HTR-8/SVneo (cell line): Measurements from ENCODE around the gene PTX4.

ENCODE experiments used
- DNase-seq: peaks from one replicate; pipeline ENCODE4 v3.0.0; 2011; ENCODE audit warnings: low spot score, mixed read lengths; ENCODE audit not compliant: insufficient read length
- FAIRE-seq: peaks from 2 replicates; lab custom pipeline; 2011; peaks lifted over from hg19 to GRCh38; lab: Jason Lieb, UNC

The PTX4 gene

GRCh38 chr16:1465567-1465915 lies 23.2 kb downstream of the PTX4 start:
- FAIRE-seq (no peak), DNase-seq (no peak)

DNA sequence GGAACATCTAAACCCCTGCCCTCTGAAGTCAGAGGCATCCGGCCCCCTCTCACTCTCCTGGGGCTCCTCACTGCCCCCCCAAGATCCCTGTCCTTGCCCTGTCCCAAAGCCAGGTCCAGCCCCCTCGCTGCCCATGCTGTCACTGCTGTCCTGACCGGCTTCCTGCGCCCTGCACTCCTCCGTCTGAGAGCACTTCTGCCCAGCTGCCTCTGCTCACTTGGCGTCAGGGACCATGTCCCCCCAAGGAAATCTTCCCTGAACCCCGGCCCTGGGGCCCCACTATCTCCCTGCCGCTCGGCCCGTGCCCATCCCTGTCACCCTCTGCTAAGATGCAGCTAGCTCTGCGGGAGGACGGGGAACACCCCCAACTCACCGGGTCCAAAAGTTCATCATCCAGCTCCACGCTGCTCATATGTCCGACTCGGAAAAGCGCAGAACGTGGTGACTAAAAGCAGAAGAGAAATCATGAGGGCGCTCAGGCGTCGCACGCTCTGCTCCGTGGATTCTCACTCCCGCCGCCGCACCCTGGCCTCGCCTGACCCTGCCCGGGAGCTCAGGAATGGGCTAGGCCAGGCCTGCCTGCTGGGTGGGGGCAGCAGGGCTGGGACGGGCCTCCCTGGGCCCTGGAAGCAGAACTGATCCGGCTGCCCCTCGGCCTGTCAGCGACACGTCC lies 23.7 kb downstream of the PTX4 start:
- no peak for FAIRE-seq

DNA sequence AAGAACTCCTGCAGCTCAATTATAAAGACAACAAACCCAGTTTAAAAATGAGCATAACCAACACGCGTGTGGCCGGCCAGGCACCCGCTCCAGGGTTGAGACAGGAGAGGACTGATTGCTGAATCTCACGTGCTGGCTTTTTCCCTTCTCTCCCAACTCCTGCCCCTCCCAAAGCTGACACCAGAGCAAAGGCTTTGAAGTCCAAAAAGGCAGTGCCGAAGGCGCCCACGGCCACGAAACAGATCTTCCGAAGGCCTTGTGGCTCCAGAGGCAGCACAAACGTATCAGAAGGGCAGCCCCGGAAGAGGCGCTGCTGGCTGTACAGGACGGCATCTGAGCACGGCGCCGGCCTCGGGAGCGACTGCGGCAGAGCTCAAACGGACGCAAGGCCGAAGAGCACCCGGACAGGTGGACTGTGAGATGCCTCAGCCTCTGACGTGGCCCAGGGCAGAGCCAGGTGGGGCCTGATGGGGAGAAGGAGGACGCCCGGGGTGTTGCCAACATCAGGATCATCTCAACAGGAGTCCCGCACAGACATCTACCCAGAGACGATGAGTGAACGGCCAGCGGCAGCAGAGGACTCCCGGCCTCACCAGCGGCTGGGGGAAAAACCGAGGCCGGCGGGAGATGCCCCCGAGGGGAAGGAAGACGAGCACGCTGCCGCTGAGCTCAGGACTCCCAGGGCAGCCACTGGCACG lies 24.4 kb downstream of the PTX4 start:
- DNase-seq (no peak), FAIRE-seq (no peak)

More for the DNA sequence above, 23.7 kb downstream of the PTX4 start:
- no peak for DNase-seq

- FAIRE-seq (no peak), DNase-seq (no peak)
These were observed 27.6 kb downstream of the PTX4 start for GRCh38 chr16:1461146-1461545.

DNA sequence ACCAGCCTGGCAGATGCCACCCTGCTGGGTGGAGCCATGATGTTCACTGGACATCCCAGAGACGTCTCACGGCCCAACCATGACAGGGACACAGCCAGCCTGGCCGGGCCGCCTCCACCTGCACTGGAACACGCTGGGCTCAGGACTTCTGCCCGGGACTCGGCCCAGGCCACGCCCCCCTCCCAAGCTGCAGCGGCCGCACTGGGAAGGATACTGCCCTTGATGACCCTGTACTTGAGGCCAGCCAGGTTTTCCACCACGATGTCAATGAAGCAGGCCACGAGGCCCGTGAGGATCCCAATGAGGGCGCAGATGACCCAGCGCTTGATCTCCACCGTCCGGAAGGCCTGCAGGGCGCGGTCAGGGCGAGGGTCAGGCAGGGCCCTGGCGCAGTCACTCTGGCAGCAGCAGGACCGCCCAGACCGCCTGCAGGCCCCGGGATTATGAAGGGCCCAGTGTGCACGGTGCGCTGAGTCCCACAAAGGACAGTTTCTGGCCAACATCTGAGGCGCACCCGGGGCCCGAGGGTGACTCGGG lies 28.1 kb downstream of the PTX4 start:
- FAIRE-seq (no peak), DNase-seq (no peak)

GRCh38 chr16:1459967-1460366 lies 28.8 kb downstream of the PTX4 start:
- DNase-seq, result no peak
- no peak for FAIRE-seq

DNA sequence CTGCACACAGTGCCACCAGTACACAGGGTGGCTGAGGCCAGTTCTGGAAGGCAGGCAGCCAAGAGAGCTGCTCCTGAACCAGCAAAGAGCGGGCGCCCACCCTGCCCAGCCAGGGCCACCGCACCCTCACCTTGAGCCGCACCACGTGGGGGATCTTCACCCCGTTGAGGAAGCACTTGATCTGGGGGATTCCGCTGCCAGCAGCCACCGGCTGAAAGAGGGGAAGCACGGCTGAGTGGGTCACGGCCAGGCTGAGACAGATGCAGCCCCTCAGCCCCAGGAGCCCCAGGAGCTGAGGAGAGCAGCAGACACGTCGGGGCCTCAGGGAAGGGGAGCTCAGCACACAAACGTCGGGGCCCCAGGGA lies 29.8 kb downstream of the PTX4 start:
- FAIRE-seq (no peak), DNase-seq (no peak)

DNA sequence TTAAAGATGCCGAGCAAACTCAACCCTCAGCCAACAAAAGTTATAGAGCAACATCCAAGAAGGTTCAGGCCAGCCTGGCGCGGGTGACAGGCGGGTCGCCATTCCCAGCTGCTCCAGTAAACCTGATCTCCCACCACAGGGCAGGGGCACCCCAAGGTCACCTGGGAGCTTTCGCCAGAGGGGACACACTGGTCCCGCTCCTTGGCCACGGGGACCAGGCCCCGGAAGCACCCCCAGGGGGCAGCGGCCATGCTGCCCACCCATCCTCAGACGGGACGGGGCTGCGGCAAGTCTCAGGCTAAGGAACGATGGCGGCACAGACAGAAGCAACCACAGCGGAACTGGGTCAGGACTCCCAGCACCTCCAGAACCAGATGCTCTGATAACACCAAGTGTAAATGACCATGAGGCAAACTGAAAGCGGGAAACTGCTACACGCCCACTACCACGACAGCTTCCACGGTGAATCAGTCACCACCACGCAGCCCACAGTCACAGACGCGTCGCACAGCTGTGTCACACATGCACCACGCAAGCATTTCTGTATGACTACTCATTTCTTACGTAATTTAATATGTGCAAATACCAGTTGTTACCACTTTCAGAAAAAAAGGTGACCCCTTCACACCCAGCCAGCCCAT lies 30.3 kb downstream of the PTX4 start:
- FAIRE-seq (no peak), DNase-seq (no peak)

GRCh38 chr16:1457489-1458245 lies 31.1 kb downstream of the PTX4 start:
- no peak for FAIRE-seq
- no peak for DNase-seq

GRCh38 chr16:1456951-1457350 lies 31.8 kb downstream of the PTX4 start:
- no peak for FAIRE-seq
- no peak for DNase-seq

DNA sequence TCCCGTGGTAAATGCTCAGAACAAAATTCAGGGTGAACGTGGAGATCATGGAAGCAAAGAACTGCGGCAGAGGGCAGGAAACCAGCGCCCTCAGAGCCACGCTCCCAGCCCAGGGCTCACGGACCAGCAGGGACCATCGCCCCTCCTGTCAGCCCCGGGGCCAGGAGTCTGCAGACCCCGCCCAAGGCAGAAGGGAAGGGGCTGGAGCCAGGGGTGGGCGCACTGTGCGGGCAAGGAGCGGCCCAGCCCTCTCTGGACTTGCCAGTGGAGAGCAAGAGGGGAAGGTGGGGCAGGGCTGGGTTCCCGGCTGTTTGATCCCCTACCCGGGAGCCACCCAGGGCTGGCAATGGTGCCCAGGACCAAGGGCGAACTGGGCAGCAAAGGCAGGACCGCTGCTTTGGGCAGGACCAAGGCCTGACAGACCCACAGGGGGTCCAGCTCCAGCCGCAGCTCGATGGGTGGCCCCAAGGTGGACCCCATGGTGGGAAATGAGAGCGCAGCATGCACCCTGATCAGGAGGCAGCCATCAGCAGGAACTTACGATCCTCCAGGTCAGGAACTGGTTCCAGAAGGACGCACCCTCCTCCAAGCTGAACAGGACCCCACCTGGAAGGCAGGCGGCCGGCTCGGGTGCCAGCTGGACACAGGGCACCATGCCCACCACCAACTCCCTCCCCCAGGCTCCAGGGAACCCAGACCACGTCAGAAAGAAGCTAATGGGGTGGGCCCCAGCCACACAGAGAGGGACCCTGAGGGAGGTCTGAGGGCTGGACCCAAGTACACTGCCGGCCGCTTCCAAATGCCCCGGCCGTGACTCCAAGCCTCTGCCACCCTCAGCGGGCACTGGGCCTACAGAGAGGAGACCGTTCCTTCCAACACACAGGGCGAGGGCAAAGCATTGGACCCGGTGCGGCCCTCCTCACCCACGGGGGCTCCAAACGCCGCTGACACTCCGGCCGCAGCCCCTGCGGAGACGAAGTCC lies 33.3 kb downstream of the PTX4 start:
- FAIRE-seq (no peak), DNase-seq (no peak)

DNA sequence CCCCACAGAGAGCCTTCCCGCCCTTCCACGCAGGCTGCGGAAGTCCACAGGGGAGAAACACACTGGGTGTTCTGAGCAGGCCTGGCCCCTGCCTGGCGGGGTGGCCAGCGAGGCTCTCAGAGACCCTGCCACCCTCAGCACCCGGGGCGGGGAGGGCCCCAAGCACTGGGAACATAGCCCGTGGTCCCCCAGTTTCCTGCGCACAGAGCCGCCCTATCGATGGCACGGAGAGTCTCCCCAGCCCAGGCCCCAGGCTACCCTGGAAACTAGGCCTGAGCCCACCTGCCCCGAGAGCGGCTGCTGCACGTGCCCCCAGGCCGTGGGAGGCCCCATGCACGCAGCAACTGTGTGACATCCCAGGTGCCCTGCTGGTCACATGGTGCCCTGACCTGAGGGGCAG lies 34.2 kb downstream of the PTX4 start:
- no peak for FAIRE-seq
- no peak for DNase-seq

- no peak for FAIRE-seq
- no peak for DNase-seq
These were observed 35.4 kb downstream of the PTX4 start for GRCh38 chr16:1453316-1453715.

DNA sequence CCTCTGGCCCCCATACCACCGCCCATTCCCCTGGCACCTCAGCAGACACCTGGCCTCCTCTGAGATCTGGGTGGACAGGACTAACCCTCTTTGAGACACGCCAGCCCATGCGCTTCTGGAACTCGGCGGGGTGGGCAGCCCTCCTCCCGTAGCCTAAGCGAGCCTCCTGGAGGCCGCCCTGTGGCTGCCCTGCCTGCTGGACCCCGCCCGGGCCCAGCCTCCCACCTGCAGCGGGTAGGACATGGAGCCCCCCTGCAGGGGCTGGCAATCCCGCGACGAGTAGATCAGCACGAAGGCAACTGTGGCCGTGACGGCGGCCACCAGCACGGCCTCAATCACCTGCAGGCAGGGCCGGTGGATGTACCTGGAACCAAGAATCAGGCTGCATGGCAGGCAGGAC lies 36.2 kb downstream of the PTX4 start:
- DNase-seq, result no peak
- FAIRE-seq, result no peak

DNA sequence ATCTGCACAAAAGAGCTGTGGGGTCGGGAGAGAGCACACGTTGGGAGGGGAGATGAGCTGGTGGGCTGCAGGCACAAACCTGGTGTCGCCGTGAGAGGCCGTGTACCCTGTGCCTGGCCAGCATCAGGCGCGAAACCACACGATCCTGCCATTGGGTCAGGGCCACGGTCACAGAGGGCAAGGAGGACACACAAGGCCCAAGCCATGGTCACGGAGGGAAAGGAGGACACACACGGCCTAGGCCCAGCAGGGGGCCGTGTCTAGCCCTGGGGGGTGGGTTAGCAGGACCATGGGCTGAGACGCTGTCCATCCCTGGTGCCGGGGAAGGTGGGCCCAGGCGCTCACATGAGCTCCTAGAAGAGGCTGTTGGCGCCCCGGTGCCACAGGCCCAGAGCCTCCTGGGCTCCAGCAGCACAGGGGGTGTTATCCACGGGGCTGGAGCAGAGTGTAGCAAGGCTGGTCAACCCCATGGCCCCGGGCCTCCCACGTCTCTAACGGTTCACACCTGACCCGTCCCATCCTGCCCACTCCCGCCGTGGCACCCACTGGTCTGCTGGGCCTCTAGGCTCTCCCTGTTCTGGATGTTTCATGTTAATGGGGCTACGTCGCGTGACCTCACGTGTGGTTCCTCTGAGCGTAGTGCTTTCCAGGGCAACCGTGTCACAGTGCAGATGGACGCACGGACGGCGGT lies 36.9 kb downstream of the PTX4 start:
- DNase-seq (no peak), FAIRE-seq (no peak)

DNA sequence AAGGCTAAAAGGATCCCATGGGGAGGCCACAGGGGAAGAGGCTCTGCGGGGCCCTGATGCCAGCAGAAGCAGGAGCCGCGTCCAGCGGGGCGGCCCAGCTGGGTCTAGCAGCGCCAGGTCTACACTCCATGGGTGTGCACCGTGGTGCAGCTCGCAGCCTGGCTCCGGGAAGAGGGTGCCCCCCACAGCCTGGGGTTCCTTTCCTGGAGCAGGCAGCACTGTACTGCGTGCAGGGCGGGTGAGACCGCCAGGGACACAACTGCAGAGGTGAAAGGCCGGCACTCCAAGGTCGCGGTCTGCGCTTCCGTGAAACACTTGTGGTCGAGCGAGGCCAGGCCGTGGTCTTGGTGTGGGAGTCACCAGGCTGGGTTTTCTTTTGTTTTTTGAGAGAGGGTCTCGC lies 37.9 kb downstream of the PTX4 start:
- DNase-seq, result no peak
- no peak for FAIRE-seq

- FAIRE-seq (no peak), DNase-seq (no peak)
These were observed 38.5 kb downstream of the PTX4 start for GRCh38 chr16:1450218-1450617.

DNA sequence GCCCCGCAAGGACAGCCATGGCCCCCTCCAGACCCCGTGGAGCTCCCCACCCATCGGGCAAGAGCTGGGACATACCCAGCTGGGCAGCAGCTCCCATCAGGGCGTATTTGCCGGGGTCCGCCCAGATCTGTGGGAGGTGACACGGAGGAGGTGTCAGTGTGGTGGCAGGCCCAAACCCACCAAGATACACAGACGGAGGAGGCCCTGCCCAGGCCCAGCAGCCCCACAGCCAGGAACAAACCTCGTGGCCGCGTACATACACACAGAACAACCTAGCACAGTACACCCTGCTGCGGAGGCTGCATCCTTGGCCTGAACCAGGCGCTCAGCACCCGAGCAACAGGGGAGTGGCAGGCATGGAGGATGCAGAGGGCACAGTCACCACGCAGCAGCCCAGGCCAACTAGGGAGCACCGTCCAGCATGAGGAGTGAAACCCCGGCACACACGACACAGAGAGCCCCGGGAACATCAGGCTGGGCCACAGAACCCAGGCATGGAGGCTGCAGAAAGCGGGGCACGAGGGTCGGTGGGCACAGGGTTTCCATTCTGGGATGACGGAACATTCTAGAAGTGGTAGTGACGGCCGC lies 39.4 kb downstream of the PTX4 start:
- no peak for FAIRE-seq
- no peak for DNase-seq
